Stimulated activated CD4-positive, alpha-beta T cell treated with anti-CD3 and anti-CD28 coated beads, Interleukin-1b, Interleukin-23, amount 100 ng/mL, for 1 hour (primary cell): ENCODE measurements around the gene PDLIM4.

Source experiments
- DNase-seq, 2 donors: peaks; one replicate each; pipeline ENCODE4 v3.0.0-alpha.2; 2020; ENCODE audit warnings: low read depth in 2 of 2

PDLIM4 gene

GRCh38 chr5:132227485-132228240, 29.8 kb upstream of the PDLIM4 start, which contains the start of gene P4HA2:
Gene P4HA2, minus strand, starts transcription at chr5:132227853. Its CDS starts 9,227 bp downstream, at chr5:132218626.
- no peak for DNase-seq

- DNase-seq: no peak
These were observed 29.1 kb upstream of the PDLIM4 start for GRCh38 chr5:132228241-132229035.

- no peak for DNase-seq
These were observed 28.3 kb upstream of the PDLIM4 start for GRCh38 chr5:132229236-132229635.

GRCh38 chr5:132230871-132231270, 26.6 kb upstream of the PDLIM4 start:
- no peak for DNase-seq

- DNase-seq: no peak
These were observed 25.0 kb upstream of the PDLIM4 start for GRCh38 chr5:132232465-132232864.

GRCh38 chr5:132233081-132233480, 24.4 kb upstream of the PDLIM4 start:
- no peak for DNase-seq

GRCh38 chr5:132233811-132234683, 23.4 kb upstream of the PDLIM4 start:
- no peak for DNase-seq

- no peak for DNase-seq
These were observed 22.8 kb upstream of the PDLIM4 start for GRCh38 chr5:132234684-132235062.

- DNase-seq: no peak
These were observed 22.2 kb upstream of the PDLIM4 start for GRCh38 chr5:132235340-132235739.

- DNase-seq: no peak
These were observed 20.4 kb upstream of the PDLIM4 start for GRCh38 chr5:132237141-132237540.

- no peak for DNase-seq
These were observed 19.8 kb upstream of the PDLIM4 start for GRCh38 chr5:132237670-132238069.

- DNase-seq: peak; percentile 24 to 68
These were observed 19.2 kb upstream of the PDLIM4 start for GRCh38 chr5:132238169-132238744.

GRCh38 chr5:132238901-132239500, 18.5 kb upstream of the PDLIM4 start:
- DNase-seq: no peak

GRCh38 chr5:132239776-132240175, 17.7 kb upstream of the PDLIM4 start:
- no peak for DNase-seq

GRCh38 chr5:132243366-132243977, 14.0 kb upstream of the PDLIM4 start:
- DNase-seq: no peak

GRCh38 chr5:132245593-132245992, 11.9 kb upstream of the PDLIM4 start:
- DNase-seq: no peak

GRCh38 chr5:132246806-132247205, 10.7 kb upstream of the PDLIM4 start:
- DNase-seq: no peak

- DNase-seq: no peak
These were observed 6.9 kb upstream of the PDLIM4 start for GRCh38 chr5:132250547-132250946.

- DNase-seq: no peak
These were observed 6.2 kb upstream of the PDLIM4 start for GRCh38 chr5:132251220-132251725.

- no peak for DNase-seq
These were observed 4.5 kb upstream of the PDLIM4 start for GRCh38 chr5:132253008-132253441.
